ENCODE results near the gene NAALADL1.
A peak's percentile ranks its signal among the peaks of the same experiment; 100 is the strongest.

The NAALADL1 gene

GRCh38 chr11:65058419-65059054 is at the start of gene NAALADL1:
TSS of gene NAALADL1 (minus strand) at chr11:65058553. CDS start at chr11:65058521, 32 bp downstream.
- DNase-seq = no peak
- intact Hi-C loops (cut with DNase I) = no loop called here

GRCh38 chr11:65107751-65108468 is 49.6 kb upstream of the NAALADL1 start:
- intact Hi-C loops (cut with DNase I) = no loop called here
- DNase-seq = peak in 2 of 10 donors; percentile 70 to 84

GRCh38 chr11:65107078-65107477 is 48.7 kb upstream of the NAALADL1 start:
- DNase-seq = peak in 2 of 10 donors; percentile 57 to 60
- intact Hi-C loops (cut with DNase I) = no loop called here

GRCh38 chr11:65104628-65105027 is 46.3 kb upstream of the NAALADL1 start:
- intact Hi-C loops (cut with DNase I) = no loop called here
- DNase-seq = peak in 2 of 10 donors; percentile 50 to 75

- peak in 1 of 10 donors; percentile 0 for DNase-seq
- intact Hi-C loops (cut with DNase I) = no loop called here
These were observed 45.1 kb upstream of the NAALADL1 start for GRCh38 chr11:65103476-65103875.

GRCh38 chr11:65102142-65103095 is 44.1 kb upstream of the NAALADL1 start:
- peak in 3 of 10 donors; percentile 24 to 58 (median 28) for DNase-seq

GRCh38 chr11:65100674-65101350 is 42.5 kb upstream of the NAALADL1 start:
- peak in 1 of 10 donors; percentile 37 for DNase-seq
- intact Hi-C loops (cut with DNase I) = no loop called here

More at GRCh38 chr11:65102142-65103095, 44.1 kb upstream of the NAALADL1 start:
- intact Hi-C loops (cut with DNase I) = no loop called here

GRCh38 chr11:65096926-65097325 is 38.6 kb upstream of the NAALADL1 start:
- intact Hi-C loops (cut with DNase I) = loop anchor here (5.0 kb wide), 1 partner anchor 70 kb away; the partner anchor contains the start of gene SNX15
- peak in 1 of 10 donors; percentile 44 for DNase-seq

GRCh38 chr11:65095974-65096806 is 37.8 kb upstream of the NAALADL1 start, which contains the start of gene VPS51:
TSS of gene VPS51 (plus strand) at chr11:65096214. CDS start at chr11:65096251, 37 bp downstream.
- peak; percentile 79 to 98 (median 84) for DNase-seq
- intact Hi-C loops (cut with DNase I) = loop anchor here (5.0 kb wide), 1 partner anchor 69 kb away; the partner anchor contains the start of gene SNX15

- peak in 2 of 10 donors; percentile 36 to 57 for DNase-seq
- intact Hi-C loops (cut with DNase I) = loop anchor here (5.0 kb wide), 1 partner anchor 68 kb away; the partner anchor contains the start of gene SNX15
These were observed 37.1 kb upstream of the NAALADL1 start for GRCh38 chr11:65095427-65095826.

GRCh38 chr11:65090628-65091027 is 32.3 kb upstream of the NAALADL1 start:
- peak in 5 of 10 donors; percentile 10 to 89 (median 49) for DNase-seq

GRCh38 chr11:65089621-65090020 is 31.3 kb upstream of the NAALADL1 start:
- DNase-seq = peak in 1 of 10 donors; percentile 45
- intact Hi-C loops (cut with DNase I) = loop anchor here (10.0 kb wide), 1 partner anchor 165 kb away; the partner anchor contains the start of gene PPP2R5B

More at GRCh38 chr11:65090628-65091027, 32.3 kb upstream of the NAALADL1 start:
- intact Hi-C loops (cut with DNase I) = no loop called here

GRCh38 chr11:65087827-65088226 is 29.5 kb upstream of the NAALADL1 start:
- DNase-seq = peak in 2 of 10 donors; percentile 50 to 81
- intact Hi-C loops (cut with DNase I) = loop anchor here (10.0 kb wide), 1 partner anchor 163 kb away; the partner anchor contains the start of gene PPP2R5B

- intact Hi-C loops (cut with DNase I) = loop anchor here (10.0 kb wide), 1 partner anchor 162 kb away; the partner anchor contains the start of gene PPP2R5B
- DNase-seq = peak in 2 of 10 donors; percentile 59 to 74
These were observed 28.9 kb upstream of the NAALADL1 start for GRCh38 chr11:65087216-65087615.

- DNase-seq = peak in 1 of 10 donors; percentile 48
- intact Hi-C loops (cut with DNase I) = loop anchor here (10.0 kb wide), 1 partner anchor 162 kb away; the partner anchor contains the start of gene PPP2R5B
These were observed 28.5 kb upstream of the NAALADL1 start for GRCh38 chr11:65086809-65087208.

GRCh38 chr11:65085446-65085845 is 27.1 kb upstream of the NAALADL1 start:
- intact Hi-C loops (cut with DNase I) = loop anchor here (10.0 kb wide), 1 partner anchor 161 kb away; the partner anchor contains the start of gene PPP2R5B
- peak in 1 of 10 donors; percentile 13 for DNase-seq

GRCh38 chr11:65084598-65085375 is 26.4 kb upstream of the NAALADL1 start:
- intact Hi-C loops (cut with DNase I) = loop anchor here (1.0 to 10.0 kb wide), 5 partner anchors 38 to 160 kb away; partner anchors contain the start of genes ARL2, FAU, MRPL49 and PPP2R5B
- peak in 1 of 10 donors; percentile 59 for DNase-seq

All from posterior cingulate gyrus (tissue), 11 donors.